Stimulated activated CD8-positive, alpha-beta memory T cell treated with anti-CD3 and anti-CD28 coated beads, Interleukin-12 subunit alpha, Interleukin-12 subunit beta, amount 100 ng/mL, for 24 hours (primary cell): ENCODE results near the gene MDP1.
A peak's percentile ranks its signal among the peaks of the same experiment; 100 is the strongest.

Experiments
- DNase-seq: peaks from one replicate; pipeline ENCODE4 v3.0.0-alpha.2; 2020; ENCODE audit errors: extremely low read depth

MDP1 gene

DNA sequence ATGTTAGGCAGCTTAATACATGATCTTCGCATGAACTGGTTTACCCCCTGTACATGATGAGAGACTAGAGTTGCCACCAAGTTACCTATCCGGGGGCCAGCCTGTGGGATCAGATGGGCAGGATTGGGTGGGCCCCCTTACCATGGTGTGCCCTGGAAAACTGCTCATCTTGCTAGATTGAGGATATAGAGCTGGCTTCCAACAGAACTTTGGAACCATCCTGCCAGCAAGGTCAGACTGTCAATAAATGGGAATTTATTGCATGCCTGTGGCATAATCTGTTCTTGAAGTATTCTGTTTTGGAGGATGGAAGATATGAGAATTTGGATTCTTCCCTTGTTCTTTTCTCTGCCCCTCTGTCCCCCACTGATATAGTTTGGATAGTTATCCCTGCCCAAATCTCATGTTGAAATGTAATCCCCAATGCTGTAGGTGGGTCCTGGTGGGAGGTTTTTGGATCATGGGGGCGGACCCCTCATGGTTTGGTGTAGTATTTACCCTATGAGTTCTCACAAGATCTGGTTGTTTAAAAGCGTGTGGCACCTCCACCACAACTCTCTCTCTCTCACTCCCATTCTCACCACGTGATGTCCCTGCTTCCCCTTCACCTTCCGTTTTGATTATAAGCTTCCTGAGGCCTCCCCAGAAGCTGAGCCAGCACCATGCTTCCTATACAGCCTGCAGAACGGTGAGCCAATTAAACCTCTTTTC, 16.9 kb downstream of the MDP1 start:
- DNase-seq, result no peak

DNA sequence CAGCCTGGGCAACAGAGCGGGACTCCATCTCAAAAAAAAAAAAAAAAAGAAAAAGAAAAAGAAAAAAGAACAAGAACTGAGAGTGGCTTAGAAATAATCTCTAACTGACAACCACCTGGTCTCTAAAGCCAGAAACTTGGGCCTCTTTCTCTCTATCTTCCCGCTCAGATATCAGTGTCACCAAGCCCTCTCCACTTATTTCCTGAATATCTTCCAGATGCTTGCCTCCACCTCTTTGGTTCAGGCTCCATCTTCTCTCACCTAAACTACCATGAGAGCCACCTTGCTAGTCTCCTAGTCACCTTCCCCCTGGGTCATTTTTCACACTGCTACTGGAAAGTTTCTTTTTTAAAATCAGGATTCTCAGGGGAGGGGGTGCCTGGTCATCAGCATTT, 18.8 kb downstream of the MDP1 start:
- no peak for DNase-seq

DNA sequence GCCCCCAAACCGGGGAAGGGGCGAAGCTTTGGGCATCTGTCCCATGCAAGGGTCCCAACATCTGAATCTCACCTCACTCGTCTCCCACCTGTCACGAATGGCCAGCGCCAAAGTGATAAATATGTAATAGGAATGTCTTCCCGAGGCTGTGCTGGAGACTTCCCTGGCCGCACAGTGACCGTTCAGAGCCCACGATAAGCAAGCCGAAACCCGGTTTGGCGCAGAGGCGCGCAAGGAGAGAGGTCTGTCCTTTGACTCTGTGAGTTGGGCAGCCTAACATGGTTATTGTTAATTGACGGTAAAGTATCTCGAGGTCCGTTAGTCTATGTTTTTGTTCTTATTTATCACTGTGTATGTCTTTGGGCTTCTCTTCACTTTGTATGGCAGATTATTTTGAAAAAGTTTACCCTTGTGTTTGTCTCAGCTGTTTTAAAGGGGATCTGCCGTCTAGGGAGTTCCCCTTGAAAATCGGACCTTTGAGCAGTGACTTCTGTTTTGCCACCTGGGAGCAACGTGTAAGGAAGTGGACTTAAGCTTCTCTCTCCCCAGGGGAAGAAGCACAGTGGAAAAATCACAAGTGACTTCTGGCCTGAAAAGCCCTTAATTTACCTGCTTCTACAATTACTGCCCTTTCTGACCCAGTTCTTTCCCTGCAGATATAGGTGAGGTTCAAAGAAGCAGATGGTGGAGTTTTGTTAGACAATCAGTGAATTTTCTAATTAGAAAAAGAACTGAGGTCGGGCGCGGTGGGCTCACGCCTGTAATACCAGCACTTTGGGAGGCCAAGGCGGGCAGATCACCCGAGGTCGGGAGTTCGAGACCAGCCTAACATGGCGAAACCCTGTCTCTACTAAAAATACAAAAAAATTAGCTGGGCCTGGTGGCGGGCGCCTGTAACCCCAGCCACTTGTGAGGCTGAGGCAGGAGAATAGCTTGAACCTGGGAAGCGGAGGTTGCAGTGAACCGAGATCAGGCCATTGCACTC, 19.5 kb downstream of the MDP1 start:
- no peak for DNase-seq

DNA sequence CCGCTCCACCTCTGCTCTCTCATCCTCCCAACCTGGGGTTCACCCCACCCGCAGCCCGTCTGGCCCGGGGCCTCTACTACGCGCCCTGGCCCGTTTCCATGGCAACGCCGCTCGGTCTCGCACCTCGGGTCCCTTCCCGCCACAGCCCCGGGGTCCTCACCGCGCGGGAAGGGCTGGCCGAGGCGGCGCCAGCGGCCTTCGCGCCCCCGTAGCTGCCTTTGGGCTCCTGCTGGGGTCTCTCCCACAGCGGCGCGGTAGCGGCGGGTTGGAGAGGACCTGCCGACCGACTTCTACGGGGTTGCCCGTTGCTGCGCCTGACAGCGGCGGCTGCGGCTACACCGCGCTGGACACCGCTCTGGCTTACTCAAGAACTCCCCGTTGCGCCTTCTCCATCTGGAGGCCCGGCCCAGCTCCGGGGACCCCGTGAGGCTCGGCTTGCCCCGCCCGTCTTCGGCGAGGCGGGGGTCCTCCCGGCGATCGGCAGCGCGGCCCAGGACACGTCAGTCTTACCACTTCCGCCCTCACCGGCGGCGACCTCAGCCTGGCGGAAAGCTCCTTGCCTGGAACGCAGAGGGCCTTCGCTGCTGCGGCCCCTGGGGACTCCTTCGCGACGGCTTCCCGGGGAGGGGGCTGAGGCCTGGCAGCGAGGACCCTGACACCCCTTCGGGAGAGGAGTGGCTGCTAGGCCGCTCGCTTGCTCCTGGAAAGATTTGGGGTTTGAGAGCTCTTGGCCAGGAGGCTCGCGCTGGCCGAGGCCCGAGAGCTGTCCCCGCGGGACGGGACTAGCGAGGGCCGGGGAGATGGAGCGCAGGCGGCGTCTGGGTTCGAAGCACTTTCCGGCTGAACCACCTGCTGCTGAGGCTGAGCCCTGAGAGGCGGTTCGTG, 20.4 kb downstream of the MDP1 start, which contains the start of gene TM9SF1:
Gene TM9SF1, minus strand, starts transcription at position 256 of the 885 bp plus-strand sequence. CDS start 422 bp downstream, outside the sequence.
- peak; percentile 65 for DNase-seq

DNA sequence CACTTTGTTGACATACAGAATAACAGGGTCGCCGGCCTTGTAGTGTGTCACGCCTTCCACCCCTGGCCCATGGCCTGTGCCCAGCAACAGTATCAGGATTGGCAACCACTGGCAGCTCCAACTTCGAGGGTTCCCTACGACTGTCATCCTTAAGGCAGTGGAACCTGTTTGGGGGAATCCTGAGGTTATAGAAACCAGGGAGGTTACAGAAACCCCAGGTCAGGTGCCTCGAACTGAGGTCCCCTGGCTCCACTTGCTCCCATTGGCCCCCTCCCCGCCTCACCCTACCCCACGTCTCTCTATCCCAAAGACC, 21.0 kb downstream of the MDP1 start:
- DNase-seq, result no peak

DNA sequence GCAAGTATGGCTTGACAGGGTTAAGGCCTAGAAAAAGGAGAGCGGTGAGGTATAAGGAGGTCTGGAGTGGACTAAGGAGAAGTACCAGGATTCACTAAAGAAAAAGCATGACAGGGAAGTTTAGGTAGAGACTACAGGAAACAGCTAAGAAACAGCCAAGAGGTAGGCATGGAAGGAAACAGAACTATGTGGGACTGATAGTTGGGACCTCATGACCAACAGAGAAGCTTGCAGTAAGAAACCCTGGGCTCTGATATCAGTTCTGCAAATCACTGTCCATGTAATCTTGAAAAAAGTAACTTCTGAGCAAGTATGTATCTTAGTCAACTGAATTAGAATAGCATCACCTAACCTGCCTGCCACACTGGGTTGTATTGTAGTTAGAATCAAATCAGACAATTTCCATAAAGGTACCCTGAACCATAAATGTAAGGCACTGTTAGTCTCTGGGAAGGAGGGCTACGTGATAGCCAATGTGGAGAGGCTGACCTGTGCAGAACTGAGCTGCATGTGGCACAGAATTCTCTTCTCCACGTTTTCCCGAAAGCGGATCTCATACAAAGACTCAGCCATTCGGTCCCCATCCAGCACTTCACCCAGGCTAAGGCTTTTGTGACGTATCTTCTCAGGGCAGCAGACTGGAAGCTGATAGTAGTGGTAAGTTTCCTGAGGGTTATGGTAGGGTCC, 21.5 kb downstream of the MDP1 start:
- DNase-seq, result no peak

DNA sequence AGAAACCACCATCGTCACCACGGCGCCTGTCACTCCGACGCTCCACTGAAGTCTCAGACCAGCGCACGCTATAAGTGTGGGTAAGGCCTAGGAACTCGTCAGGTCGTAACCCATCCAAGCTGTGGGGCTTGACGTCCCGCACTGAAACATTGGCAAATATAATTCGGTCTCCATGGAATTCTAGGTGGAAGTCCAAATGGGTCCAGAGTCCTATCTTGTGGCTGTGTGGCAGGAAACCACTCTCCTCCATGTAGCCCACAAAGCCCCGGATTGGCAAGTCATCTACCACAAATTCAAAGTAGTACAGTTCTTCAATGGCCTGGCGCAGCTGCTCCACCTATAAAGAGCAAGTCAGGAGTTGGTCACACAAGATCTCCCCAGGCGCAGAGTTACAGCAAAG, 22.9 kb downstream of the MDP1 start:
- no peak for DNase-seq

DNA sequence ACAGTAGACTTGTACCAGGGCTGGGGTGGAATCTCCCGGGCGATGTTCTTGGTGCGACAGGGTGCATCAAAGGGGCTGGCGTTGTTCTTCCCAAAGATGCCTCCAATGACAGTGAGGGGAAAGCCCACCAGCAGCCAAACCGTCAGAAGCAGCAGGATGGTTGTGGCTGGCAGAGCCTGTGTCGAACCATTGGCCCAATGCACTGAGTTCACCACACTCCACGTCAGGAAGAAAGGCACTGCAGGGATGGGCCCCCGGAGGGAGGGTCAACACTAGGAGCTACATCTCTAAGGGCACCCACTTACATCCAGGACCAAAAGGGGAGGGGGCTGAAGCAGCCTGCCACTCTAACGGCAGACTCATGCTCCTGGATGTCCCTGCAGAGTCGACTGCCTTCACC, 25.4 kb downstream of the MDP1 start:
- DNase-seq, result no peak

DNA sequence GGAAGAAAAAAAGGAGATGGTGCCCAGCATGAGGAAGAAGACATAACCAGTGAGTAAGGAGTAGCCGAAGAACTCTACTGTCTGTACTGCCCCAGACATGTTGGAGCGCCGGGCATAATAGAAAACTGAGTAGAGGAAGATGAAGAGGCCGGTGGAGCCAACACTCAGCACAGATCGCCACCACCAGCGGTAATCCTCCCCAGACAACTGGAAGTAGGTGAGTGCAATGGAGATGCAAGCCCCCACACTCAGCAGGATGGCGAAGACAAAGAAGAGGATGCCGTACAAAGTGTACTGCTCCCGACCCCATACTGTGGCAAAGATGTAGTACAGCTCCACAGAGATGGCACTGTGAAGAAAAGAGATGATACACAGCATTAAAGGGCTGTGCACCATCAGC, 26.4 kb downstream of the MDP1 start:
- DNase-seq, result no peak

DNA sequence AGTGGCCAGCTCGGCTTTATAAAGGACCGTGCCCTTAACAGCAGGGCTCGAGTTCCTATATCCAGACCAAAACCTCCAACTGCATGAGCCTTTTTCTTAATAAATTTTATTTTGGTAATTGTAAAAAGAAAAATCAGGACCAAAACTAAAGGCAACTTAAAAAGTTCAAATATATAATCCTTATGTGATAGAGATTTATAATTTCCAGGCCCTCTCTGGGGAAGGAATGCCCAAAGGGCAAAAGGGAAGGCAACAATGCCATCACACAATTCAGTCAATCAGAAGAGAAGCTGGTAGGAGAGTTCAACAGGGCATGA, 26.8 kb downstream of the MDP1 start:
- DNase-seq, result no peak

DNA sequence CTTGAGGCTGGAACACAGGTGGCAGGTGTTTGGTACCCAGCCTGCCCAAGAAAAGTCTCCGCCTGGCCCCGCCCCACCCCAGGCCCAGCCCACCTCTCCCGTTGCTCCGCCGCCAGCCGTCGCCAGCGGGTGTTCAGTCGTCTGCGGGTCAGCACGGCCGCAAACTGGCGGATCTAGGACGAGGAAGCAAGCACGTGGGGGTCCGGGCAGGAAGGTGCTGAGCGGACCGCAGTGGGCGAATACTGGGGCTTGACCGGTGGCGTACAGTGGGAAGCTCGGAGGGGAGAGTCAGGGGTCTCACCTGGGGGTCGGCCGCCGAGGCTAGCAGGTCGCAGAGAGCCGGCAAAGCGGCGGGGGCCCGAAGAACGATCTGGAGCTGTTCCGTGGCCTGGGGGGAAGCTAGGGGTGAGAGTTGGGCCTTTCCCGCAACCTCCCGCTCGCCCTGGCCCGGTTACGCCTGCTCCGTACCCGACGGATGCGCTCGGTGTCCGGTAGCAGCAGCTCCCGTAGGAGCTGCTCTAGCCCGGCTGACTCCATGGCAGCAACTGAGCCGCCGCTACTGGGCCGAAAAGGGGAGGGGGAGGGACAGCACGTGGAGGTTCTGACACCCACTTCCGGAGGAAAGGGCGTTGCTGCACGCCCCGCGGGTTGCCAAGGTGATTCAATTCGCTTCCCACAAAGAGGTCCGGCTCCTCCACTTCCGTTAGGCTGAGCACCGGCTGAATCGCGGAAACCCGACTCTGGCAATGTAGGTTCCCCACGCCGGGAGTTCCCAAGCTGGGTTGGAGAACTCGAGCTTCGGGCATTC, 27.4 kb downstream of the MDP1 start, which contains the start of gene IPO4:
Gene IPO4, minus strand, starts transcription at position 566 of the 808 bp plus-strand sequence. Its CDS starts 29 bp downstream, at position 537.
- peak; percentile 92 for DNase-seq

DNA sequence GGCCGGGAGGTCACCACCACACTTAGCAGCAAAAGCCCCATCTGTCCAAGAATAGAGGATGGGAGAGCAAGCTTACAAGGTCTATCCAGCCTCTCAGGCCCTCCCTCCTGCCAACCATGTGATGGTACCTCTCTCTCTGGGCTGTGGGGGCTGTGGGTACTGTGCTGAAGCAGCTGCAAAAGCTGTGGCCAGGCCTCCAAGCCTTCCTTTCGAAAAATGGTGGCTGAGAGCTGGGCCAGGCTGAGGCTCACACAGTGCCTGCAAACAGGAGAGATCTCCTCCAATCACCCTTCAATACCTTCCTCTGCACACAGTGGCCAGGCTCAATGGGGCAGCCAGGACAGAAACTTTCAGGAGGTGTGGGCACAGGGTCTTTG, 28.3 kb downstream of the MDP1 start:
- no peak for DNase-seq

DNA sequence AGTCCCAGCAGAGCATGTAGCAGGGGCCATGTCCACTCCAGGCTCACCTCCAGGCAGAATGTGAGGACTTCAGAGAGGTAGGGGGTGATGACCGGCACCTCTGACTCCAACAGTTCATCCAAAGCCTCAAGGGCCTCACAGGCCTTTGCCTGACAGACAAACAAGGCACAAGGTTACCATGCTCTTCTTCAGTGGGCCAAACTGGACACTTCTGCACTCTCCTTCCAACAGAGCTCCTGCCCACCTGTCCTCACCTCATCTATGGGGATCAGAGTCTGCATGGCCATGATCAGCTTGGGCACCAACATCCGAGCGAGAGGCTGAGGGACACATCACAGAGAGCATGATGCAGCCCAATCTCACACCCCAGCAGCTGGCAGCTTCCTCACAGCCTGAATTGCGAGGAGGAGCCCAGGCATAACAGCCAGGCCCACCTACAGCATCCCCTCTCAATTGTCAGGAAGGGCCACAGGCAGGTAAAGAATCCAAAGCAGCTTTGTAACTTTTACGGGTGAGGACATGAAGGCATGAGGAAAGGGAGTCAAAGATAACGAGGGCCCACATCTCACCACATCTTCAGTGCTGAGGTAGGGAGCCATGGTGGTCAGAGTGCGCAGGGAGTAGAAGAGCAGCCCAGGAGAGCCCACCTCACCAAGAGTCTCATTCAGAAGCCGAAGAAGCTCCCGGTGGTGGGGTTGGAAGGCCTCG, 28.9 kb downstream of the MDP1 start:
- DNase-seq, result no peak

DNA sequence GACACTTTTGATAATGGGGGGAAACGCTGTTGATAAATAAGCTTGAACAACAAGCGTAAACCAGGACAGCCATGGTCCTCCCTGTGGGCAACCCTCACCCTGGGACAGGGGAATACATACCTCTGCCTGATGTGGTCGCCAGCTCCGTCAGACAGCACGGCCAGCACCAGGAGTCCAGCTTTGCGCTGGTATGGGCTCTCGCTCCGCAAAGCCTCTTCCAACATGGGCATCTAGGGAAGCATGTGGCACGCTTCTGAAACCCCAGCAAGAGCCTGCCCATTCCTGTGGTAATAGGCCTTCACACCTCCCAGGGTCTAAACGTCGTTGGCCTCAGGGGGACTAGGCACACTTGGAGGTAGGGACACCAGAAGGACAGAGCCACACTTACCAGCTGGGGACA, 30.1 kb downstream of the MDP1 start:
- no peak for DNase-seq

DNA sequence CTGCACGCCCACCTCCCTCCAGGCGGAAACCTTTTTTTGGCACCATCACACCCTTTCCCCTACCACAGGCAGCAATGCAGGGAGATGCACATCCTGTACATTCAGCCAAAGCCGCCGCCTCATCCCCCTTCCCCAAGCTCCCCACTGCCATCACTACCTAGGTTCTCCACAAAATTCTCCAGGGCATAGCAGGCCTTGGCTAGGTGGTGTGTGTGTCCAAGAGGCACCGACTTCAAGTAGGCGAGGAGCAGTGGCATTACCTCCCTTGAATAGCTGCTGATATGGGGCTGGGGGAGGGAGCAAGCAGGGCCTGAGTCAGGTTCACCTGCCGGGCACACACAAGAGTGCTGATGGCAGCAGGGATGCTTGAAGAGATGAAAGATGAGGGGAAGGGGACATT, 30.8 kb downstream of the MDP1 start:
- no peak for DNase-seq

DNA sequence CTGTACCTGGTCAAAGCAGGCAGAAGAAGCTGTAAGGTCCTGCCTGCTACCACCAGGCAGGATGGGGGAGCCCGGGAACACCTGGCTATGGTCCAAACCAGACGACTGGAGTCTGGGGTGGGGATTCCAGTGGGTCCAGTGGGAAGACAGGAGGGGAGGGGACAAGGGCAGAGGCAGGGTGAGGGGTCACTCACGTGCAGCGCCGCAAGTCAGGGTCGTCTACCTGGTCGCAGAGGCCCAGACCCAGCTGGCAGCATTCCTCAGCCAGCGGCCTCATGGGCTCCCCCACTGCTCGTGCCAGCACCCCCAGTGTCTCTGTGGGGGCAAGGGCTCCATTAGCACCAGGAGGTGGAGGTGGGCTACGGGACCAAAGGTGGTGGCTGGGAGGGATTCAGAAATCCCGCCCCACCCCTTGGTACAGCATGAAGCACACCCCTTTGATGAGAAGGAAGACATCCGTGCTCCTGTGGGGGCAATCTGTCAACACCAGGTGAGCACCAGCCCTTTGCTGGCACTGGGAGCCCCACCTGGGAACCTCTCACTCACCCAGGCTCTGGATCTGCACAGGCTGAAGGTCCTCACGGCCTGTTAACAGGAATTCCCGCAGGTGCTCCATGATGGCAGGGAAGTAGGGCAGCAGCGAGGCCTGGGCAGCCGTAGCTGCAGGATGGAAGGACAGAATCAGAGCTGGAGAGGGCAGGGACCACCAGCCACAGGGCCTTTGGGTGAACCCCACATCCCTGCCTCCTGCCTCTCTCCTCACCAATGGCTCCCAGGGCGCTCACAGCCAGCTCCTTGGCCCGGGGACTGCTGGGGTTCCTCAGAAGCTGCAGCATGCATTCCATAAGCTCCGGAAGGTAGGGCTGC, 31.5 kb downstream of the MDP1 start:
- DNase-seq, result no peak

DNA sequence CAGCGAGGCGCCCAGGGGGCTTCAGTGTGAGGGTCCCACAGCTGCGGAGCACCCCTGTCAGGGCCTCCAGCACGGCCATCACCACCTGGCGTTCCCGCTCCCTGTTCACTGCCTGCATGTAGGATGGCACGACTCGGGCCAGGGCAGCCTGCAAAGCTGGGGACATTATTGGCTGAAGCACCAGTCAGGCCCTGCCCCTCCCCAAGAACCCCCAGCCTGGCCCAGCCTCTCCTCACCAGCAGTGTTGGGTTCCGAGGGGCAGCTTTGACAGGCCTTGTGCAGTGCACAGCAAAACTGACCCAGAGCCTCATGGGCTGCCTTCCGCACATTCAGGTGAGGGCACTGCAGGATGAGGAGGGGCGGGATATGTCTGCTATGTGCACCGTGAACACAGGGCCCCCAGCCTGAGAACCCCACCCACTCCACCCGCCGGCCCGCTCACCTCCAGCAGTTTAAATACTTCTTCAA, 32.8 kb downstream of the MDP1 start:
- DNase-seq, result no peak

DNA sequence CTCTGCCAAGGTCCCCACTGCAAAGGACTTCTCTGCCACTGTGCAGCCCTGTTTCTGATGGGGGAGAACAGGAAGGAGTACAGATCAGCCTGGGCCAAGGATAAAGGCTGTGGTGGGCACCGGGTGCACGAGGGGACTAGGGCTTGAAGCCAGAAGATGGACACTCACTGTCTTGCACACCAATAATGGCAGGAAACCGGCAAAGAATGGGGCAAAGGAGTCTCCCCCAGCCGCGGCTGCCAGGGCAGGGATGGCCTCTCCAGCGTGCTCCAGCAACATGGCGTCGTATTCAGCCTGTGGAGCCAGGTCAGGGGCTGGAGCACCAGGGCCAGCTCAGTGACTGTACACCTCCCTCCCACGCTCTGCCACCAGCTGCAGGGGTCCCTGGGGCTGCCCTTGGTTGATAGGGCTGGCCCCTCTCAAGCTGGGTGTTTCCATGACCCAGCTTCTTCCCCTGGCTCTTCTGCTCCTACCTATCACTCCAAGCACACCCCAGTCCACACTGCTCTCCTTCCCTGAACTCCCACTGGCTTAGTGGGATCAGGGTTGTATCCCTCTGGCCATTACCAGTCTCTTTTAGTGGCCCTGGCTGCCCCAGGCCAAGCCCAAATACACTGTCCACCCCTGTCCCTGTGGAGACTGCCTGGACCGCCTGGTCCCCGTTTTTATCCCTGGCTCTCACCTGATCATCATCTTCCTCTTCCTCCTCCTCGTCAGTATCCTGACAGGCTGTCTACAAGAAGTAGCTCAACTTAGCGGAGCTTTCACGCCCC, 33.6 kb downstream of the MDP1 start:
- DNase-seq, result no peak
